HTERT RPE-1 (cell line): ENCODE measurements around the gene FAM200B.

Source experiments
- in situ Hi-C: fragments of 300-500 bp; cut with MboI; formaldehyde crosslinking; loops from 4 replicates; pipeline ENCODE4 v1.14.3; 2020; ENCODE audit warnings: low sequenced_read_pairs

Gene FAM200B

GRCh38 chr4:15681372-15682241 lies at the start of gene FAM200B:
FAM200B (plus strand) TSS chr4:15681827; CDS start chr4:15686978, 5,151 bp downstream.
- in situ Hi-C loops = no loop called here

- in situ Hi-C loops = no loop called here
Observed at GRCh38 chr4:15636818-15637217, 44.8 kb upstream of the FAM200B start.

- in situ Hi-C loops = no loop called here
Observed at GRCh38 chr4:15638418-15638817, 43.2 kb upstream of the FAM200B start.

- in situ Hi-C loops = no loop called here
Observed at GRCh38 chr4:15648600-15648999, 33.0 kb upstream of the FAM200B start.

GRCh38 chr4:15649914-15650545 lies 31.6 kb upstream of the FAM200B start:
- in situ Hi-C loops = no loop called here

GRCh38 chr4:15651676-15652075 lies 30.0 kb upstream of the FAM200B start:
- in situ Hi-C loops = no loop called here

- in situ Hi-C loops = no loop called here
Observed at GRCh38 chr4:15652191-15652590, 29.4 kb upstream of the FAM200B start.

- in situ Hi-C loops = no loop called here
Observed at GRCh38 chr4:15652841-15653240, 28.8 kb upstream of the FAM200B start.

- in situ Hi-C loops = no loop called here
Observed at GRCh38 chr4:15653420-15653819, 28.2 kb upstream of the FAM200B start.

GRCh38 chr4:15653864-15654592 lies 27.6 kb upstream of the FAM200B start:
- in situ Hi-C loops = no loop called here

GRCh38 chr4:15654593-15655222 lies 26.9 kb upstream of the FAM200B start:
- in situ Hi-C loops = no loop called here

- in situ Hi-C loops = no loop called here
Observed at GRCh38 chr4:15655223-15656037, 26.2 kb upstream of the FAM200B start, which contains the start of gene FBXL5. FBXL5 (minus strand) TSS chr4:15655357; CDS start chr4:15655287, 70 bp downstream.

- in situ Hi-C loops = no loop called here
Observed at GRCh38 chr4:15656038-15656470, 25.6 kb upstream of the FAM200B start.

GRCh38 chr4:15657366-15657765 lies 24.3 kb upstream of the FAM200B start:
- in situ Hi-C loops = no loop called here

- in situ Hi-C loops = no loop called here
Observed at GRCh38 chr4:15658136-15658770, 23.4 kb upstream of the FAM200B start.

- in situ Hi-C loops = no loop called here
Observed at GRCh38 chr4:15658781-15659180, 22.8 kb upstream of the FAM200B start.

- in situ Hi-C loops = no loop called here
Observed at GRCh38 chr4:15659768-15660570, 21.7 kb upstream of the FAM200B start.

- in situ Hi-C loops = no loop called here
Observed at GRCh38 chr4:15665753-15666365, 15.8 kb upstream of the FAM200B start.
